IPS-18a (cell line): ENCODE results near the gene IRF4.
"Not testable (repeated sequence)": the region's sequence is repeated elsewhere in the genome, so short reads cannot be mapped to it uniquely, and the experiment has no call there.

Source experiments
- H3K27ac ChIP-seq: one replicate; pipeline ENCODE4 v1.5.1; 2013; ENCODE audit warnings: low read length
- H3K27me3 ChIP-seq: one replicate; pipeline ENCODE4 v1.6.1; 2013; ENCODE audit warnings: mild to moderate bottlenecking, low read length; ENCODE audit not compliant: control insufficient read depth, insufficient read depth
- H3K36me3 ChIP-seq: one replicate; pipeline ENCODE4 v1.6.1; 2013; ENCODE audit warnings: low read depth, low read length; ENCODE audit not compliant: control insufficient read depth
- H3K4me1 ChIP-seq: one replicate; pipeline ENCODE4 v1.6.1; 2013; ENCODE audit warnings: low read depth, low read length; ENCODE audit not compliant: control insufficient read depth
- H3K4me3 ChIP-seq: one replicate; pipeline ENCODE4 v1.5.1; 2013; ENCODE audit warnings: low read length
- H3K9ac ChIP-seq: one replicate; pipeline ENCODE4 v1.6.1; 2013; ENCODE audit warnings: mild to moderate bottlenecking, low read length, moderate library complexity
- H3K9me3 ChIP-seq: one replicate; pipeline ENCODE4 v1.6.1; 2013; ENCODE audit warnings: low read depth, low read length; ENCODE audit not compliant: control insufficient read depth

IRF4 gene

DNA sequence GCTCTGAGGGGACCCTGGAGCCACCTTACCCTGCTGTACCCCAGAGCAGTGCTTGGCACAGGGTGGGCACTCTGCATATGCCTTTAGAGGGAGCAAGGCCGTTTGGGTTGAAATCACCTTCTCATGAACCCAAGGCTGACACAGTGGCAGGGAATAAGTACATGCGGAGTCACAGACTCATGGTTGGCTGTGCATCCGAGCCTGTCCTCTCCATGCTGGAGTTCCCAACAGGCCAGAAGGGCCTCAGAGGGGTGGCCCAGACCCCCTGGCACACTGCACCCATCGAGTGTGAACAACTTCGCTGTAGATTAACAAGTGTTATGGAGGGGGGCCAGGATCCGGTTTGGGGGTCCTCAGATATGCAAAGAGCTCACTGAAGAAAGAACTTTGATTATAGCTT is 21.0 kb upstream of the IRF4 start:
- Histone ChIP-seq H3K9me3 (peaks cover 9% of the 10 kb centered on the region), H3K4me3 (no peak overlapping the region), H3K4me1 (peaks cover 5% of the 10 kb centered on the region), H3K36me3 (no peaks in the 10 kb centered on the region), H3K27ac (no peak overlapping the region), H3K27me3 (no peaks in the 10 kb centered on the region), H3K9ac (no peak overlapping the region)

DNA sequence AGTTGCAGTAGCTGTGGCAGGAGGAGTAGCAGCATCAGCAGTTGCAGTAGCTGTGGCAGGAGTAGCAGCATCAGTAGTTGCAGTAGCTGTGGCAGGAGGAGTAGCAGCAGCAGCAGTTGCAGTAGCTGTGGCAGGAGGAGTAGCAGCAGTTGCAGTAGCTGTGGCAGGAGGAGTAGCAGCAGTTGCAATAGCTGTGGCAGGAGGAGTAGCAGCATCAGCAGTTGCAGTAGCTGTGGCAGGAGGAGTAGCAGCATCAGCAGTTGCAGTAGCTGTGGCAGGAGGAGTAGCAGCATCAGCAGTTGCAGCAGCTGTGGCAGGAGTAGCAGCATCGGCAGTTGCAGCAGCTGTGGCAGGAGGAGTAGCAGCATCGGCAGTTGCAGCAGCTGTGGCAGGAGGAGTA is 19.7 kb upstream of the IRF4 start:
- H3K27me3 ChIP-seq, H3K4me3 ChIP-seq, H3K9ac ChIP-seq, H3K27ac ChIP-seq, H3K36me3 ChIP-seq, H3K4me1 ChIP-seq: not testable (repeated sequence)
- peaks cover 13% of the 10 kb centered on the region for H3K9me3 ChIP-seq

DNA sequence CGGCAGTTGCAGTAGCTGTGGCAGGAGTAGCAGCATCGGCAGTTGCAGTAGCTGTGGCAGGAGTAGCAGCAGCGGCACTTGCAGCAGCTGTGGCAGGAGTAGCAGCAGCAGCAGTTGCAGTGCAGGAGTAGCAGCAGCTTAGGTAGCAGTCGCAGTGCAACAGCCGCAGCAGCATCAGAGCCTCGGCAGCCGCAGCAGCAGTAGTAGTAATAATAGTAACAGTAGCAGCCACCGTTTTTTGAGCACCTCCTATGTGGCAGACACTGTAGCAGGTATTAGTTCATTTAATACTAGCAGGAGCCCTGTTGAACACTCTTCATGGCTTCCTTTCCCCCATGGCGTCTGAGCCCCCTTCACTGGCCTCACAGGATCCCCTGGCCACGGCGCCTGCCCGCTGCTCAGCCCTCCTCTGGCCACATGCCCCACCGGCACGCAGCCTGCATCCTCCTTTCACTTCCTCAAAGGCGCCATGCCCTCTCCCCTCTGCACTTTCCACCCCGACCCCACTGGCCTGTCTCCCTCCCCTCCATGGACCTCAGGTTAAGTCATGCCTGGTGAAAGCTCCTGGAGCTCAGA is 19.1 kb upstream of the IRF4 start:
- H3K9me3 ChIP-seq, result peaks cover 8% of the 10 kb centered on the region
- no peaks in the 10 kb centered on the region for H3K36me3 ChIP-seq
- H3K27ac ChIP-seq, result no peak overlapping the region
- H3K27me3 ChIP-seq, result no peaks in the 10 kb centered on the region
- H3K4me1 ChIP-seq, result peaks cover 5% of the 10 kb centered on the region
- H3K4me3 ChIP-seq, result no peak overlapping the region
- H3K9ac ChIP-seq, result no peak overlapping the region

DNA sequence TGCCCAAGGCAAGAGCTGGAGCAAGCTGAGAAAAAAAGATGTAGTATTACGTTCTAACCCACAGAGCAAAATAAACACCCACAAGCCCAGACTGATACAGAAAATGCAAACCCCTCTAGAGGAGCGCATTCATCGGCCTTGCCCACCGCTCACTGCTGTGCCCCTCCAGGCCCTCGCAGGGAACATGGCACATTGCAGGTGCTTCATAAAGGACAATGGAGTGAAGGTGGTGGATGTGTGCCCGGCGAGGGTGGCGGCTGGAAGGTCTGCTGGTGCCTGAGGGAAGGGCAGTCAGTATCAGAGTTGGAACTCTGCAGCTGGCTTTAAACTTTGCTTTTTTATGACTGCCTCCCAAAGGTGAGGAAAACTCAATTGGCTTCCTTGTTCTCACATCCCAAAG is 18.5 kb upstream of the IRF4 start:
- Histone ChIP-seq H3K27ac (no peak overlapping the region), H3K27me3 (no peaks in the 10 kb centered on the region), H3K9ac (no peak overlapping the region), H3K4me3 (no peak overlapping the region), H3K4me1 (peaks cover 5% of the 10 kb centered on the region), H3K9me3 (peaks cover 6% of the 10 kb centered on the region), H3K36me3 (no peaks in the 10 kb centered on the region)

DNA sequence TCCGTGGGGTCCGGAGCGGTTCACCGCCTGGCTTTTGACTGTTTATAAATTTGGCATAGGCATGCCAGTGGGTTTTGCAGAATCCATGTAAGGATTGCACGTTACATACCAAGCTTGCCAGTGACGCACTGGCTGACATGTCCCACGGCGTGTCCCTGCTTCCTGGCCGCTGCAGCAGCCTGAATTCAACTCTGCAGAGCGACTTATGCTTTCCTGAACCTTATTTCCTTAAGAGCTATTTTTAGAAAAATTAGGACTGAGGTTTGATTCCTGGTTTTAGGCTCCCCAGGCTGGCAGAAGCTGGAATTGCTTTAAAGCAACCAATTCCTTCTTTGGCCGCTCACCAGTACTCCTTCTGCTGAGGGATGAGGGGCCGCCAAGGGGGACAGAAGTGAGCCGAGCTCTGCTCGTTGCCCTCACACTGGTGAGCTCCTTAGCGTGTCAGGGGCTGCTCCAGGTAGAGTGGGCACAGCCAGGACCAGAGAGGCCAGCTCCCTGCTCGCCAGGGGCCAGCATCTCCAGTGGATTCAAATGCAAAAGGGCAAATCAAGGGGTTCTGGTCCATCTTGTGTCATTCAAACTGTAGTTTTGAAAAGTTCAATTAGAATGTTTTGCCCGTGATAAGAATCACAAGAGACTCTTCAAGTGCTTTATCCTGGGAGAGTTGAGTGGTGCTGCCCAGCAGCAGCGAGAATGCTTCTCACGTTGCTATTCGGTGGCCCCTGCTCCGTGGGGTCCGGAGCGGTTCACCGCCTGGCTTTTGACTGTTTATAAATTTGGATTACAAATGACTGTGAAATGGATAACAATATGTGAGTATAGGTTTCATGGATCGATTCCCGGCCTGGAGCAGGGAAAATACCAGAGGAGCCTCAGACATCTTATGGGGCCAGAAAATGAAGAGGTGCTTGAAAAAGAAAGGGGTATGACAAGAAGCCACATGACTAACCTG is 17.5 kb upstream of the IRF4 start:
- no peak overlapping the region for H3K4me3 ChIP-seq
- H3K27ac ChIP-seq, result no peak overlapping the region
- no peaks in the 10 kb centered on the region for H3K27me3 ChIP-seq
- H3K36me3 ChIP-seq, result no peaks in the 10 kb centered on the region
- H3K9me3 ChIP-seq, result peaks cover 6% of the 10 kb centered on the region
- peaks cover 5% of the 10 kb centered on the region for H3K4me1 ChIP-seq
- H3K9ac ChIP-seq, result no peak overlapping the region

DNA sequence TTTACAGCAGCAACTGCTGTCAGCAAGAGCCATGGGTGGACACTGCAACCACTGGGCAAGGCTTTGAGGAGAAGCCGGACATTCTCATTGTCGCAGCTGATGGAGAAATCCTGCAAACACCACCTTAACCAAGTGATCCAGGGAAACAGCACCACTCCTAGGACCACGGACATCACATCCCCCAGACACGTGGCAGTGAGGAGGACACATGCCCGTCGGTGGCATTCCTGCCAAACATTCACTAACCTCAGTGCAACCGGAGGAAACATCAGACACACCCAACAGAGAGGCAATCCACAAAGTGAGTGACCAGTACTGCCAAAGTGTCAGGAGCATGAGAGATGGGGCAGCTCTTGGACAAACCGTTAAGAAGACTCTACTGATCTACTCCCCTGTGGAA is 16.6 kb upstream of the IRF4 start:
- Histone ChIP-seq H3K9me3 (peaks cover 6% of the 10 kb centered on the region), H3K36me3 (no peaks in the 10 kb centered on the region)

DNA sequence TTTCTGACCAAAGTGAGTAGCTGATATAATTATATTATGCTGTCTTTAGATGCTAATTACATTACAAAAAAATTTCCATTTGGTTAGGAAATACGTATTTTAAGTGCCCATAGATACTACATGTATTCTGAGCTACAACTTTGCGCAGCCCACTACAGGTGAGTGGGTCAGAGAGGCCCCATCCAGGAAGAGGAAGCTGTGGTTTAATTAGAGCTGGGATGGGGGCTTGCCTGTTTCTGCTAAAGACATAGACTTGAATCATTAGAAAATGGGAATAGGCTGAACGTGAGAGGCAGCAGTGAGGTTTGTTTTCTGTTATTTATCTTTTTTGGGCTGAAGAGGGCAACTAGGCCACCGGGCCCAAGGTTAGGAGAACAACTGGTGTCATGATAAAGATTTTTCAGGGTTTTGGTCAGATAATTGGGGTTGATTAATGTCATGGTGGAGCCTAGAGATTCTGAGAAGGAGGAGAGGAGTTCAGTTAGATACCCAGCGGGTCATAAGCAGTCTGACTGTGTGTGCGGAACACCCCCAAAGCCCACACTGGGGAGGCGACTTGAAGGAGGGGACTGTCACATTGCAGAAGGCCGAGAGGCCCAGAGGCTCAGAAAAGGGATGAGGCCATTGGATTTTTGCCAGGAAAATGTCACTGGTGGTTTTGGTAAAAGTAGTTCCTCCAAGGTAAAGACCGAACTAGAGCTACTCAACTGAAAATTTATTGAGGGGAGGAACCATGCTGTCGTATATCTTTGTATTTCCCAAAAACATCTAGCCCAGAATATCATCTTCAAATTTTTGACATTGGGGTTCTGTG is 14.5 kb upstream of the IRF4 start:
- Histone ChIP-seq H3K27ac (no peak overlapping the region), H3K36me3 (no peaks in the 10 kb centered on the region), H3K27me3 (no peaks in the 10 kb centered on the region), H3K9me3 (peaks cover 10% of the 10 kb centered on the region), H3K4me3 (no peak overlapping the region), H3K4me1 (peaks cover 5% of the 10 kb centered on the region), H3K9ac (no peak overlapping the region)

More for the DNA sequence above, 16.6 kb upstream of the IRF4 start:
- Histone ChIP-seq H3K9ac (no peak overlapping the region), H3K4me3 (no peak overlapping the region), H3K4me1 (peaks cover 5% of the 10 kb centered on the region), H3K27ac (no peak overlapping the region), H3K27me3 (no peaks in the 10 kb centered on the region)

DNA sequence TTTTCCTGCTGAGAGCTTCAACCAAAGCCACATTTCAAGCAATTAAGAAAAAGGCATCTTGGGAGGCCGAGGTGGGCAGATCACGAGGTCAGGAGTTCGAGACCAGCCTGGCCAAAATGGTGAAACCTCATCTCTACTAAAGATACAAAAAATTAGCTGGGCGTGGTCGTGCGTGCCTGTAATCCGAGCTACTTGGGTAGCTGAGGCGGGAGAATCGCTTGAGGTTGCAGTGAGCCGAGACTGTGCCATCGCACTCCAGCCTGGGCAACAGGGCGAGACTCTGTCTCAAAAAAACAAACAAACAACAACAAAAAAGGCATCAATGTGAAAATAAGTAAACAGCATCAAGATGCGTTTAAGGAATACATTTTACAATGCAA is 13.9 kb upstream of the IRF4 start:
- not testable (repeated sequence) for H3K4me3 ChIP-seq, H3K36me3 ChIP-seq, H3K4me1 ChIP-seq, H3K9ac ChIP-seq, H3K27ac ChIP-seq, H3K9me3 ChIP-seq, H3K27me3 ChIP-seq

DNA sequence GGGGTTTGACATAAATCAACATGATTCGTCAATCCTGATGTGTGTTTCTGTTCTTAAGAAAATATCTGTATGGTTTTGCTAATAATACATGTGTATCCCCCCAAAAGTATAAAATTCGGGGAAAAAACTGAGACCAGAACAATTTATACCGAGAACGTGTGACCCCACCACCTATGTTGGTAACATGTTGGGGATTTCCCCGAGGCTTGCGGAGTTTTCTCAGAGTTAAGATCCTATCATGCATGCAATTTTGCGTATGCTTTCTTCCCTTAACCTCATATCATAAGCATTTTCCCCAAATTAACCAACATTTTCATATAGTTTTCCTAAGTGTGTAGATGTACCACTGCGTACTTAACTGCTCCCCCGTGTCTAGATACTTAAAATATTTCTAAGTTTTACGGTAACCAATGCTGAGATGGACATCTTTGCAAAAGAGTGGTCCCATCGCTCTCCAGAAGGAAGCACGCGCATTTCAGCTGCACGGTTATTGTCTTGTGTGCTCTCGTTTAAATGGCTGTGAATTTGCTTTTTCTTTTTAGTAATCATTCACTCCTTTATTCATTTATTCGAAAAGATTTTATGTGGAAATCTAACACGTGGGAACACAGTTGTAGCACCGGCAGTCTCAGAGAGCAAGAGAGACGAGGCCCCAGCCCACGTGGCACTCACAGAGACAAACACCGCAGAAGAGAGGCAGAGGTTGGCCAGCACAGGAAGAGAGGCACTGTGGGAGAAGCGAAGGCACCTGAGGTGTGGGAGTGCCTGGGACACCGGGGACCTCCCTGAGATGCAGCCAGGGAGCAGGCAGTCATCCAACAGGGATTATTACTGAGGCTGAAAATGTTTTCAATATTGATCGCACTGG is 13.2 kb upstream of the IRF4 start:
- Histone ChIP-seq H3K36me3 (no peaks in the 10 kb centered on the region), H3K4me3 (no peak overlapping the region), H3K4me1 (peaks cover 5% of the 10 kb centered on the region), H3K9me3 (peaks cover 10% of the 10 kb centered on the region), H3K27ac (no peak overlapping the region), H3K9ac (no peak overlapping the region), H3K27me3 (no peaks in the 10 kb centered on the region)

DNA sequence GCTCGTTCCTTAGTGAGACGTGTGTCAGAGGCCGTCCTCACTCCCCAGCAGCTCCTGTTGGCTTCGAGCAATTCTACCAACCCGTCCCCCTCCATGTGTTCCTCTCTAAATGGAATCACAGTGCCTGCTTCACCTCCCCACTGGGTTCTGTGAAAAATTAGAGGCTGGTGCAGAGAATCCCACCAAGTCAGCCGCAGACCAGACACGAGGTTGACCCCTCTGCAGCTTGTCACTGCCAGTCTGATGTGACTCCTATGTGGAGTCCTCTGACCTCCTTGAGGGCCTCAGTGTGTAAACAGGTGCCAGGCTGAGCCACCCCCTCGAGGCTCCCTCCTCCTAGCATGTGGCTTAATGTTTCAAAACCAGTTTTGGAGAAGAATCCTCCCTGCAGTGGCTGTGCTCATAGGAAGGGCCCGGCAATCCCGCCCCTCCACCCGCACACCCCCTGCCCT is 12.6 kb upstream of the IRF4 start:
- H3K9ac ChIP-seq, result no peak overlapping the region
- H3K9me3 ChIP-seq, result peaks cover 10% of the 10 kb centered on the region
- peaks cover 5% of the 10 kb centered on the region for H3K4me1 ChIP-seq
- H3K27ac ChIP-seq, result no peak overlapping the region
- no peaks in the 10 kb centered on the region for H3K36me3 ChIP-seq
- no peaks in the 10 kb centered on the region for H3K27me3 ChIP-seq
- H3K4me3 ChIP-seq, result no peak overlapping the region
